Right lobe of liver (tissue), 6 donors: ENCODE data around the gene GPATCH4. TPM values are rescaled to one million over a fixed set of nuclear protein-coding genes. Genes with fewer than 3 reads are reported as not detected.
"Not testable (repeated sequence)": the region's sequence is repeated elsewhere in the genome, so short reads cannot be mapped to it uniquely, and the experiment has no call there.

ENCODE experiments used
- ATAC-seq, 4 donors: fragments of 200-7000 bp; cut with Tn5 transposase; one replicate each; pipeline ENCODE4 v1.9.1; 2020; ENCODE audit warnings: mild to moderate bottlenecking in 4 of 4, moderate library complexity in 4 of 4
- DNase-seq, 3 donors: peaks; one replicate each; pipeline ENCODE4 v3.0.0-alpha.2; 2020
- H3K27ac ChIP-seq, 3 donors: fragments of 200-600 bp; one replicate each; pipeline ENCODE4 v1.8.0; 2022
- H3K27me3 ChIP-seq, 2 donors: fragments of 200-600 bp; one replicate each; pipeline ENCODE4 v1.8.0; 2022
- H3K36me3 ChIP-seq, 4 donors: fragments of 200-600 bp; sonication (generic) in 1 of 4; one replicate each; pipeline versions ENCODE4 v1.5.1 to v1.8.0; 2017 to 2022; ENCODE audit warnings: control low read depth in 1 of 4
- H3K4me1 ChIP-seq, 4 donors: fragments of 200-600 bp; sonication (generic) in 1 of 4; one replicate each; pipeline versions ENCODE4 v1.5.1 to v1.8.0; 2017 to 2022; ENCODE audit warnings: control low read depth in 1 of 4
- H3K4me3 ChIP-seq, 3 donors: fragments of 200-600 bp; one replicate each; pipeline ENCODE4 v1.8.0; 2022
- H3K9me3 ChIP-seq, 4 donors: fragments of 200-600 bp; sonication (generic) in 1 of 4; one replicate each; pipeline versions ENCODE4 v1.5.1 to v1.8.0; 2017 to 2022; ENCODE audit warnings: control low read depth in 1 of 4
- POLR2A ChIP-seq: fragments of 450-650 bp; IDR thresholded peaks from one replicate; pipeline ENCODE4 v1.6.1; 2017; ENCODE audit warnings: antibody characterized with exemption, mild to moderate bottlenecking
- WGBS: methylation state at CpG from one replicate; pipeline ENCODE4 v1.1.6; 2018; ENCODE audit warnings: low coverage, low lambda C conversion rate; ENCODE audit not compliant: insufficient coverage; ENCODE audit errors: missing lambda C conversion rate; 5-methylcytosine and 5-hydroxymethylcytosine counted together
- intact Hi-C, 2 donors: fragments of 100-400 bp; cut with DNase I; formaldehyde crosslinking; loops; one replicate each; pipeline versions ENCODE4 v1.11.2 to v1.14.1; 2022
- total RNA-seq, 6 experiments: library from RNA; depleted of rRNA in 2 of 6; stranded (reverse); fragments of >200 nt in 2 of 6; fragmentation: NEBNext Ultra II Directional in 3 of 6; extraction: Animal tissue kit (Norgen Biotek cat#: 25700) in 3 of 6; gene quantifications; one replicate each; pipeline versions ENCODE4 v1.1.0 to v1.2.4, GENCODE V29; 2016 to 2023
- TF ChIP-seq, protein P1 (sequence below), 4 donors: fragments of 200-600 bp in 3 of 4; fragments of 450-650 bp in 1 of 4; IDR thresholded peaks; one replicate each; pipeline versions ENCODE4 v1.5.1 to v1.8.0; 2016 to 2022; ENCODE audit warnings: antibody characterized with exemption in 4 of 4, mild to moderate bottlenecking in 2 of 4
- donor health status: DM: no; HTN: yes; CAD: no.
- donor health status: DM: no; HTN: no; CAD: no.
- donor health status: DM: no; HTN: no; CAD: no.
- donor health status: DM: no; HTN: yes; CAD: no.
- donor health status: DM: no; HTN: yes; CAD: no.

Gene GPATCH4
- total RNA-seq, 6 experiments from 2014 or later: 7.0 to 25.3 (median 12.4) TPM

DNA sequence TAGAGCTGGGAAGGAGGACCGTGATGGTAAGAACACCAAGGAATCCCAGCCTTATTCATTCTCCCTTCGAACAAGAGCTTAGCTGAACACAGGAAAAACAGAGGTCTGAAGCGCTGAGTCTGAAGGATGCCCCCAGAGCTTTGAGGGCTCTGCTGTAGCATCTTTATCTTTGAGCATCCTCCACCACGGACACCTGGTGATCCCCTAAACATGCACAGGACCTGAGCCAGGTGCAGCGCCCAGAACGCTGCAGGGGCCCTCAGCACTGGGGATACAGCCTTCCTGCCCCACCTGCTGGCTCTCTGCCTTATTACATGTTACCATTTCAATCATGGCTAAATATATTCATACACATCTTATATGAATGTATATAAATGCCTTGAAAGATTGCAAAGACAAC is 7.7 kb upstream of the GPATCH4 start:
- Histone ChIP-seq H3K36me3 (no peaks in the 10 kb centered on the region), H3K9me3 (no peaks in the 10 kb centered on the region), H3K4me3 (no peak overlapping the region), H3K27me3 (no peaks in the 10 kb centered on the region), H3K27ac (no peak overlapping the region), H3K4me1 (no peaks in the 10 kb centered on the region)
- intact Hi-C loops: loop anchor here in 1 of 2 donors (10.0 kb wide), 1 partner anchor 144 kb away; no protein-coding TSS in a partner anchor
- no peak for DNase-seq
- peak; percentile 27 to 54 (median 45) for ATAC-seq
- 19% methylated on average over 6 of the region's 6 CpGs for WGBS
- TF ChIP-seq POLR2A: no peak
- TF ChIP-seq, protein P1, sequence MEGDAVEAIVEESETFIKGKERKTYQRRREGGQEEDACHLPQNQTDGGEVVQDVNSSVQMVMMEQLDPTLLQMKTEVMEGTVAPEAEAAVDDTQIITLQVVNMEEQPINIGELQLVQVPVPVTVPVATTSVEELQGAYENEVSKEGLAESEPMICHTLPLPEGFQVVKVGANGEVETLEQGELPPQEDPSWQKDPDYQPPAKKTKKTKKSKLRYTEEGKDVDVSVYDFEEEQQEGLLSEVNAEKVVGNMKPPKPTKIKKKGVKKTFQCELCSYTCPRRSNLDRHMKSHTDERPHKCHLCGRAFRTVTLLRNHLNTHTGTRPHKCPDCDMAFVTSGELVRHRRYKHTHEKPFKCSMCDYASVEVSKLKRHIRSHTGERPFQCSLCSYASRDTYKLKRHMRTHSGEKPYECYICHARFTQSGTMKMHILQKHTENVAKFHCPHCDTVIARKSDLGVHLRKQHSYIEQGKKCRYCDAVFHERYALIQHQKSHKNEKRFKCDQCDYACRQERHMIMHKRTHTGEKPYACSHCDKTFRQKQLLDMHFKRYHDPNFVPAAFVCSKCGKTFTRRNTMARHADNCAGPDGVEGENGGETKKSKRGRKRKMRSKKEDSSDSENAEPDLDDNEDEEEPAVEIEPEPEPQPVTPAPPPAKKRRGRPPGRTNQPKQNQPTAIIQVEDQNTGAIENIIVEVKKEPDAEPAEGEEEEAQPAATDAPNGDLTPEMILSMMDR (IDR thresholded peaks at IDR 0.05): peak; percentile 28 to 38 (median 32)

DNA sequence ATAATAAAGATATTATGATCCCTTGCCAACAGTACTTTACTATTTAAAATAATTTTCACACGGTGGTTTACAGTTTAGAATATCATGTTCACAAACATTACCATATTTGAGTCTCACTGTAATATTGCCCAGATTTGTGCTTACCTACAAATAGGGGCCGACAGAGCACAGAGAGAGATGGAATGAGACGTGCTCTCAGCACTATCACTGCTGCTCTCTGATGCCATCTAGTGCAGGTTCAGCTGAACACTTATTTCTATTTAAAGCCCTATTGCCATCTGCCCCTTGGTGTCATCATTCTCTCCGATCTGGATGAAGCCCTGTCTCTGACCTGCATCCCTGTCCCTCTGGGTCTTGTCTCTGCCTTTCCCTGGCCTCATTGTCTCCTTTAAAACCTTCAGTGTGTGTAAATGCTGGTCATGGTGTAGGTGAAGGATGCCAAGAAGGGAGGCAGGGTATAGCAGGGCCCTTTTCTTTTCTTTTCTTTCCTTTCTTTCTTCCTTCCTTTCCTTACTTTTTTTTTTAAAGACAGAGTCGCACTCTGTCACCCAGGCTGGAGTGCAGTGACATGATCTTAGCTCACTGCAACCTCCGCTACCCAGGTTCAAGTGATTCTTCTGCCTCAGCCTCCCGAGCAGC is 6.9 kb upstream of the GPATCH4 start:
- no peaks in the 10 kb centered on the region for H3K27me3 ChIP-seq

DNA sequence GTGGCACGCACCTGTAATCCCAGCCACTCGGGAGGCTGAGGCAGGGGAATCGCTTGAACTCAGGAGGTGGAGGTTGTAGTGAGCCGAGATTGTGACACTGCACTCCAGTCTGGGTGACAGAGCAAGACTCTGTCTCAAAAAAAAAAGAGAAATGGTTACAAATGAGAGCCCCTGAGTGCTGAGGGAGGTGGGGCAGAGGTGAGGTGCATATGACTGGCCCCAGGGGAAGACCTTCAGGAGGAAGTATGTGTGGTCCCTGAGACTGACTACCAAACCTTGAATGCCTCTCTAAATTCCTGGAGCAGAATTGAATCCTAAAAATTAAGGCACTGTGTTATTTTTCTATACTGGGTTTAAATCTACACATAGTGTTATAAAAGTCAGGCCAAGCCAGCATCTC is 6.1 kb upstream of the GPATCH4 start:
- 69% methylated on average over 4 of the region's 4 CpGs for WGBS
- not testable (repeated sequence) for DNase-seq, H3K4me1 ChIP-seq, H3K36me3 ChIP-seq, H3K27me3 ChIP-seq, H3K27ac ChIP-seq, H3K4me3 ChIP-seq, ATAC-seq, H3K9me3 ChIP-seq
- intact Hi-C loops: loop anchor here in 1 of 2 donors (10.0 kb wide), 1 partner anchor 143 kb away; no protein-coding TSS in a partner anchor

More for the DNA sequence above, 6.9 kb upstream of the GPATCH4 start:
- Histone ChIP-seq H3K9me3 (no peaks in the 10 kb centered on the region), H3K4me3 (no peak overlapping the region), H3K36me3 (no peaks in the 10 kb centered on the region), H3K4me1 (no peaks in the 10 kb centered on the region), H3K27ac (no peak overlapping the region)
- ATAC-seq: peak; percentile 99 to 100 (median 100)
- no peak for TF ChIP-seq POLR2A
- TF ChIP-seq, protein P1 (IDR thresholded peaks at IDR 0.05): peak; percentile 80 to 82 (median 80)
- WGBS: 18% methylated on average over 7 of the region's 7 CpGs
- intact Hi-C loops: loop anchor here in 1 of 2 donors (10.0 kb wide), 1 partner anchor 143 kb away; no protein-coding TSS in a partner anchor
- DNase-seq: no peak

DNA sequence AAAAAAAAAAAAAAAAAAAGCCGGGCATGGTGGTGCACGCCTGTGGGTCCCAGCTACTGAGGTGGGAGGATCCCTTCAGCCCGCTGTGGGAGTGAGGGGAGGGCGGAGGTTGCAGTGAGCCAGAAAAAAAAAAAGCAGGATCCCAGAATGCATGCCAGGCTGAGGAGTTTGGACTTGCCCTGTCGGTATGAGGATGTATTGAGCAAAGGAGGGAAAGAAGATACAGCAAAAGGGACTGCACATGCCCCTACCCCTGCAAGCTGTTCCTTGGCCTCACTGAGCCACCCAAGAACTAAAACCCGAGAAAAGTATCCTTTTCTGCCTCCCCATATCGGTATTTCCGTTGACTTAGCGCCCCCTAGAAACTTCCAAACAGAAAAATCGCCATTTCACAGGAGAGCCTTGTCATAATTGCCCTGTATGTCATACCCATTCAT is 1.3 kb upstream of the GPATCH4 start:
- WGBS: 11% methylated on average over 8 of the region's 10 CpGs
- Histone ChIP-seq H3K4me1 (peaks cover 0 to 17% (median 3%) of the 10 kb centered on the region in 4 donors), H3K27ac (no peak overlapping the region), H3K27me3 (no peaks in the 10 kb centered on the region), H3K4me3 (no peak overlapping the region), H3K36me3 (peaks cover 0 to 9% (median 0%) of the 10 kb centered on the region in 4 donors), H3K9me3 (no peaks in the 10 kb centered on the region)
- TF ChIP-seq, protein P1 (IDR thresholded peaks at IDR 0.05): peak in 2 of 4 donors; percentile 16 to 32
- no peak for TF ChIP-seq POLR2A
- intact Hi-C loops: loop anchor here in 1 of 2 donors (10.0 kb wide), 1 partner anchor 138 kb away; no protein-coding TSS in a partner anchor
- ATAC-seq: no peak
- no peak for DNase-seq

DNA sequence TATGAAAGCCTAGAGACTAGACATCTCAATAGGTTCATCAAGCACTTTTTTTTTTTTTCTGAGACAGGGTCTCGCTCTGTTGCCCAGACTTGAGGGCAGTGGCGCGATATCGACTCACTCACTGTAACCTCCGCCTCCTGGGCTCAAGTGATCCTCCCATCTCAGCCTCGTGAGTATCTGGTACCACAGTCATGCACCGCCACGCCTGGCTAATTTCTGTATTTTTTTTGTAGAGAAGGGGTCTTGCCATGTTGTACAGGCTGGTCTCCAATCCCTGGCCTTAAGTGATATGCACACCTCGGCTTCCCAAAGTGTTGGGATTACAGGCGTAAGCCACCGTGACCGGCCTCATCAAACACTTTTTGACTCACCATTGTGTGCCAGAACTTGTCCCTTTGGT is 613 bp upstream of the GPATCH4 start:
- intact Hi-C loops: loop anchor here in 1 of 2 donors (10.0 kb wide), 1 partner anchor 137 kb away; no protein-coding TSS in a partner anchor

More for the DNA sequence above, 613 bp upstream of the GPATCH4 start:
- H3K36me3 ChIP-seq: peaks cover 0 to 15% (median 0%) of the 10 kb centered on the region in 4 donors
- DNase-seq (no peak), ATAC-seq (no peak)
- H3K9me3 ChIP-seq: no peaks in the 10 kb centered on the region
- TF ChIP-seq, protein P1 (IDR thresholded peaks at IDR 0.05): no peak
- TF ChIP-seq POLR2A: no peak
- WGBS: 69% methylated on average over 10 of the region's 12 CpGs
- peaks cover 0 to 17% (median 3%) of the 10 kb centered on the region in 4 donors for H3K4me1 ChIP-seq
- H3K27me3 ChIP-seq: no peaks in the 10 kb centered on the region
- H3K4me3 ChIP-seq: peak overlapping the region; percentile 59 to 88 (median 84)
- peak overlapping the region in 2 of 3 donors; percentile 19 to 43 for H3K27ac ChIP-seq
